Smooth muscle cell (in vitro differentiated cells): Measurements from ENCODE around the gene NPBWR2. TPM values are rescaled to one million over a fixed set of nuclear protein-coding genes. Genes with fewer than 3 reads are reported as not detected.

Experiments
- DNase-seq: peaks from one replicate; lab custom pipeline; 2025; ENCODE audit not compliant: unreplicated experiment; lab: John Stamatoyannopoulos, UW
- H2AFZ ChIP-seq: fragments of 200-600 bp; sonication (generic); 2 replicates; pipeline ENCODE4 v1.6.0; 2016; ENCODE audit warnings: antibody characterized with exemption, low read depth, mild to moderate bottlenecking
- H3F3A ChIP-seq: fragments of 200-600 bp; sonication (generic); 2 replicates; pipeline ENCODE4 v1.6.0; 2017; ENCODE audit warnings: antibody characterized with exemption, low read depth
- H3K27ac ChIP-seq: fragments of 200-600 bp; sonication (generic); 2 replicates; pipeline ENCODE4 v1.5.1; 2016; ENCODE audit warnings: low read depth, mild to moderate bottlenecking
- H3K27me3 ChIP-seq: fragments of 200-600 bp; sonication (generic); 2 replicates; pipeline ENCODE4 v1.6.1; 2016; ENCODE audit warnings: low read depth, mild to moderate bottlenecking
- H3K36me3 ChIP-seq: fragments of 200-600 bp; sonication (generic); 2 replicates; pipeline ENCODE4 v1.5.1; 2016; ENCODE audit warnings: low read depth
- H3K4me1 ChIP-seq: fragments of 200-600 bp; sonication (generic); 2 replicates; pipeline ENCODE4 v1.5.1; 2016; ENCODE audit warnings: low read depth
- H3K4me2 ChIP-seq: fragments of 200-600 bp; sonication (generic); 2 replicates; pipeline ENCODE4 v1.6.0; 2016; ENCODE audit warnings: mild to moderate bottlenecking
- H3K4me3 ChIP-seq: fragments of 200-600 bp; sonication (generic); 2 replicates; pipeline ENCODE4 v1.5.1; 2016; ENCODE audit warnings: mild to moderate bottlenecking
- H3K79me2 ChIP-seq: fragments of 200-600 bp; sonication (generic); 2 replicates; pipeline ENCODE4 v1.6.0; 2016; ENCODE audit warnings: low read depth, mild to moderate bottlenecking
- H3K9ac ChIP-seq: fragments of 200-600 bp; sonication (generic); 2 replicates; pipeline ENCODE4 v1.6.0; 2016; ENCODE audit warnings: low read depth
- H3K9me3 ChIP-seq: fragments of 200-600 bp; sonication (generic); replicated peaks from 2 replicates; pipeline ENCODE4 v1.5.1; 2016; ENCODE audit warnings: low read depth
- H4K20me1 ChIP-seq: fragments of 200-600 bp; sonication (generic); 2 replicates; pipeline ENCODE4 v1.6.0; 2016; ENCODE audit warnings: low read depth
- CTCF ChIP-seq: fragments of 200-600 bp; sonication (generic); IDR thresholded peaks from 2 replicates; pipeline ENCODE4 v1.5.1; 2017; ENCODE audit warnings: borderline replicate concordance, mild to moderate bottlenecking, antibody characterized with exemption; ENCODE audit not compliant: insufficient read depth, poor library complexity, severe bottlenecking
- WGBS: methylation state at CpG from one replicate; pipeline ENCODE4 v1.1.7; 2016; ENCODE audit warnings: low lambda C conversion rate; 5-methylcytosine and 5-hydroxymethylcytosine counted together
- polyA plus RNA-seq: library from polyadenylated mRNA; unstranded; fragments of >200 nt; fragmentation: Nextera tagmentation; extraction: Ambion mirVana; gene quantifications from 2 replicates; pipeline ENCODE4 v1.2.1, GENCODE V29; 2016
- total RNA-seq: library from RNA; depleted of rRNA; stranded (reverse); fragments of >200 nt; gene quantifications from 2 replicates; pipeline ENCODE4 v1.2.3, GENCODE V29; 2014

The NPBWR2 gene
- total and polyA plus RNA-seq, 2 experiments from 2014 or later, result not detected

- Histone ChIP-seq H3K79me2 (no peaks in the 10 kb centered on the region), H3K27ac (peak overlapping the region; percentile 17), H3K36me3 (no peaks in the 10 kb centered on the region), H3K4me3 (peak overlapping the region; percentile 93), H2AFZ (no peak overlapping the region), H3K4me1 (peaks cover 6% of the 10 kb centered on the region), H3K9me3 (no peaks in the 10 kb centered on the region), H3K27me3 (no peaks in the 10 kb centered on the region), H3F3A (no peaks in the 10 kb centered on the region), H4K20me1 (peaks cover 10% of the 10 kb centered on the region), H3K9ac (no peak overlapping the region), H3K4me2 (peak overlapping the region; percentile 88)
- 71% methylated on average over 12 of the region's 12 CpGs for WGBS
- no peak for TF ChIP-seq CTCF
- DNase-seq, result no peak
Observed at GRCh38 chr20:64064145-64064698, 43.1 kb downstream of the NPBWR2 start.

- Histone ChIP-seq H3F3A (no peaks in the 10 kb centered on the region), H3K27ac (peak overlapping the region; percentile 17), H4K20me1 (peaks cover 10% of the 10 kb centered on the region), H3K27me3 (no peaks in the 10 kb centered on the region), H3K9ac (peak overlapping the region; percentile 78), H3K4me2 (peak overlapping the region; percentile 88), H3K79me2 (no peaks in the 10 kb centered on the region), H3K36me3 (no peaks in the 10 kb centered on the region), H3K4me1 (peaks cover 6% of the 10 kb centered on the region), H2AFZ (no peak overlapping the region), H3K9me3 (no peaks in the 10 kb centered on the region), H3K4me3 (peak overlapping the region; percentile 93)
- no peak for DNase-seq
- no peak for TF ChIP-seq CTCF
- WGBS, result 6% methylated on average over 30 of the region's 51 CpGs
Observed at GRCh38 chr20:64063389-64064144, 43.8 kb downstream of the NPBWR2 start.

GRCh38 chr20:64062596-64063388 is 44.6 kb downstream of the NPBWR2 start, which contains the start of gene TCEA2:
TSS of gene TCEA2 (plus strand) at chr20:64063198. CDS start at chr20:64063313, 115 bp downstream.
- peak within 1 kb of the TSS; percentile 93 for H3K4me3 ChIP-seq
- no peaks in the 10 kb centered on the region for H3F3A ChIP-seq
- peaks cover 10% of the 10 kb centered on the region for H4K20me1 ChIP-seq
- H3K9me3 ChIP-seq, result no peaks in the 10 kb centered on the region
- no peak for TF ChIP-seq CTCF
- peak within 1 kb of the TSS; percentile 88 for H3K4me2 ChIP-seq
- no peaks in the 10 kb centered on the region for H3K79me2 ChIP-seq
- H3K27me3 ChIP-seq, result no peaks in the 10 kb centered on the region
- peak within 1 kb of the TSS; percentile 21 for H2AFZ ChIP-seq
- peak within 1 kb of the TSS; percentile 62 for H3K27ac ChIP-seq
- peaks cover 6% of the 10 kb centered on the region for H3K4me1 ChIP-seq
- 11% methylated on average over 61 of the region's 85 CpGs for WGBS
- DNase-seq, result peak; percentile 82
- no peaks in the 10 kb centered on the region for H3K36me3 ChIP-seq
- peak within 1 kb of the TSS; percentile 79 for H3K9ac ChIP-seq
